Stimulated activated CD8-positive, alpha-beta memory T cell treated with anti-CD3 and anti-CD28 coated beads, Interleukin-12 subunit alpha, Interleukin-12 subunit beta, amount 100 ng/mL, for 4 hours (primary cell): ENCODE data around the gene MAP3K9.
"Not testable (repeated sequence)": the region's sequence is repeated elsewhere in the genome, so short reads cannot be mapped to it uniquely, and the experiment has no call there.

ENCODE experiments used
- DNase-seq: peaks from one replicate; pipeline ENCODE4 v3.0.0-alpha.2; 2020; ENCODE audit warnings: low read depth

Gene MAP3K9

GRCh38 chr14:70809225-70810219 lies at the start of gene MAP3K9:
MAP3K9 (minus strand) TSS chr14:70809513; CDS start chr14:70809171, 342 bp downstream.
- DNase-seq, result peak; percentile 83

GRCh38 chr14:70858641-70859040 lies 49.3 kb upstream of the MAP3K9 start:
- no peak for DNase-seq

- DNase-seq, result no peak
Measured at GRCh38 chr14:70857496-70857890, 48.2 kb upstream of the MAP3K9 start.

- no peak for DNase-seq
Measured at GRCh38 chr14:70856851-70857495, 47.7 kb upstream of the MAP3K9 start.

GRCh38 chr14:70855486-70855885 lies 46.2 kb upstream of the MAP3K9 start:
- no peak for DNase-seq

- not testable (repeated sequence) for DNase-seq
Measured at GRCh38 chr14:70853658-70854057, 44.3 kb upstream of the MAP3K9 start.

- no peak for DNase-seq
Measured at GRCh38 chr14:70847406-70848090, 38.2 kb upstream of the MAP3K9 start.

- no peak for DNase-seq
Measured at GRCh38 chr14:70845601-70846000, 36.3 kb upstream of the MAP3K9 start.

GRCh38 chr14:70842851-70843462 lies 33.6 kb upstream of the MAP3K9 start:
- DNase-seq, result no peak

GRCh38 chr14:70838076-70838475 lies 28.8 kb upstream of the MAP3K9 start:
- no peak for DNase-seq

GRCh38 chr14:70836946-70837345 lies 27.6 kb upstream of the MAP3K9 start:
- DNase-seq, result no peak

- no peak for DNase-seq
Measured at GRCh38 chr14:70833884-70834283, 24.6 kb upstream of the MAP3K9 start.

GRCh38 chr14:70832561-70833305 lies 23.4 kb upstream of the MAP3K9 start:
- DNase-seq, result no peak

GRCh38 chr14:70830998-70831781 lies 21.9 kb upstream of the MAP3K9 start:
- no peak for DNase-seq

- DNase-seq, result no peak
Measured at GRCh38 chr14:70828188-70828587, 18.9 kb upstream of the MAP3K9 start.

- DNase-seq, result no peak
Measured at GRCh38 chr14:70827752-70828151, 18.4 kb upstream of the MAP3K9 start.

GRCh38 chr14:70827347-70827746 lies 18.0 kb upstream of the MAP3K9 start:
- DNase-seq, result no peak

- DNase-seq, result no peak
Measured at GRCh38 chr14:70823281-70823680, 14.0 kb upstream of the MAP3K9 start.

- DNase-seq, result peak; percentile 7
Measured at GRCh38 chr14:70822530-70823185, 13.3 kb upstream of the MAP3K9 start.
